GM18507 (cell line): ENCODE data around the gene LRCH4.
"Not testable (repeated sequence)": the region's sequence is repeated elsewhere in the genome, so short reads cannot be mapped to it uniquely, and the experiment has no call there.

ENCODE experiments used
- DNase-seq: peaks from one replicate; pipeline ENCODE4 v3.0.0; 2011; ENCODE audit warnings: low read depth; ENCODE audit not compliant: insufficient read length; ENCODE audit errors: extremely low spot score
- FAIRE-seq: peaks from 2 replicates; lab custom pipeline; 2011; peaks lifted over from hg19 to GRCh38; lab: Jason Lieb, UNC

The LRCH4 gene

GRCh38 chr7:100570954-100571828 is 14.7 kb downstream of the LRCH4 start:
- no peak for FAIRE-seq
- DNase-seq, result no peak

GRCh38 chr7:100568896-100569844 is 16.8 kb downstream of the LRCH4 start:
- DNase-seq, result no peak
- FAIRE-seq, result peak; percentile 74

GRCh38 chr7:100568176-100568895 is 17.6 kb downstream of the LRCH4 start:
- peak; percentile 21 for FAIRE-seq
- DNase-seq, result no peak

- DNase-seq, result no peak
- no peak for FAIRE-seq
Observed at GRCh38 chr7:100567751-100568175, 18.2 kb downstream of the LRCH4 start.

GRCh38 chr7:100567031-100567730 is 18.7 kb downstream of the LRCH4 start:
- DNase-seq, result no peak
- FAIRE-seq, result no peak

GRCh38 chr7:100566018-100566531 is 19.9 kb downstream of the LRCH4 start:
- no peak for DNase-seq
- FAIRE-seq, result no peak

- no peak for FAIRE-seq
- DNase-seq, result no peak
Observed at GRCh38 chr7:100565133-100565571, 20.8 kb downstream of the LRCH4 start.

GRCh38 chr7:100564405-100564804 is 21.5 kb downstream of the LRCH4 start:
- not testable (repeated sequence) for FAIRE-seq

GRCh38 chr7:100563809-100564400 is 22.0 kb downstream of the LRCH4 start:
- DNase-seq (no peak), FAIRE-seq (peak; percentile 84)

More at GRCh38 chr7:100564405-100564804, 21.5 kb downstream of the LRCH4 start:
- not testable (repeated sequence) for DNase-seq

- FAIRE-seq, result no peak
- DNase-seq, result no peak
Observed at GRCh38 chr7:100563100-100563564, 22.8 kb downstream of the LRCH4 start.

GRCh38 chr7:100562195-100563099 is 23.5 kb downstream of the LRCH4 start:
- FAIRE-seq (no peak), DNase-seq (no peak)

- FAIRE-seq, result no peak
- DNase-seq, result no peak
Observed at GRCh38 chr7:100561491-100562194, 24.3 kb downstream of the LRCH4 start.

- FAIRE-seq, result no peak
- no peak for DNase-seq
Observed at GRCh38 chr7:100559127-100559526, 26.8 kb downstream of the LRCH4 start.

GRCh38 chr7:100556541-100556940 is 29.4 kb downstream of the LRCH4 start:
- no peak for FAIRE-seq
- no peak for DNase-seq

GRCh38 chr7:100555701-100556100 is 30.2 kb downstream of the LRCH4 start:
- FAIRE-seq (no peak), DNase-seq (no peak)

- DNase-seq (no peak), FAIRE-seq (no peak)
Observed at GRCh38 chr7:100553032-100553431, 32.9 kb downstream of the LRCH4 start.

GRCh38 chr7:100552532-100552931 is 33.4 kb downstream of the LRCH4 start:
- FAIRE-seq, result no peak

More at GRCh38 chr7:100552532-100552931, 33.4 kb downstream of the LRCH4 start:
- no peak for DNase-seq
